HG02759 (cell line): ENCODE results near the gene C6orf62.
"Not testable (repeated sequence)": the region's sequence is repeated elsewhere in the genome, so short reads cannot be mapped to it uniquely, and the experiment has no call there.

ENCODE experiments used
- ATAC-seq: cut with Tn5 transposase; IDR thresholded peaks from one replicate; pipeline ENCODE4 v1.9.1; 2021; ENCODE audit warnings: mild to moderate bottlenecking, moderate library complexity; ENCODE audit not compliant: unreplicated experiment

C6orf62 gene

DNA sequence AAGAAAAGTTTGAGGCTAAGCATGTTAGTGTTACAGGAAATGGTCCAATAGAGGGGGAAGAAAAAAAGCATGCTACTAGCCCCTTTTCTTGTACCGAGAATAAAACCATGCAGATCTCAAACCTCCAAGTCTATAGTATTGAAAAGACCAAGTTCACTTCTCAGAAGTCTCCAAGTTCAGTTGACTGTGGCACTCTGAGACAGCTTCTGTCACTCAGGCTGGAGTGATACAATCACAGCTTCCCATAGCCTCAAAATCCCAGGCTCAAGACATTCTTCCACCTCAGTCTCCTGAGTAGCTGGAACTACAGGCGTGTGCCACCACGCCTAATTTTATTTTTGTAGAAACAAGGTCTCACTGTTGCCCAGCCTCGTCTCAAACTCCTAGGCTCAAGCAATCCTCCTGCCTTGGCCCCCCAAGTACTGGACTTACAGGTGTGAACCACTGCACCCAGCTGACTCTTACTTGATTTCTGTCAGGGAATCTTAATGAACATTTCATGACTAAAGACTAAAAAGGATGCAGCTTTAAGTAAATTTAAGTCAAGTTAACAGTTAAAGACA, 16.2 kb downstream of the C6orf62 start:
- ATAC-seq, result no peak

DNA sequence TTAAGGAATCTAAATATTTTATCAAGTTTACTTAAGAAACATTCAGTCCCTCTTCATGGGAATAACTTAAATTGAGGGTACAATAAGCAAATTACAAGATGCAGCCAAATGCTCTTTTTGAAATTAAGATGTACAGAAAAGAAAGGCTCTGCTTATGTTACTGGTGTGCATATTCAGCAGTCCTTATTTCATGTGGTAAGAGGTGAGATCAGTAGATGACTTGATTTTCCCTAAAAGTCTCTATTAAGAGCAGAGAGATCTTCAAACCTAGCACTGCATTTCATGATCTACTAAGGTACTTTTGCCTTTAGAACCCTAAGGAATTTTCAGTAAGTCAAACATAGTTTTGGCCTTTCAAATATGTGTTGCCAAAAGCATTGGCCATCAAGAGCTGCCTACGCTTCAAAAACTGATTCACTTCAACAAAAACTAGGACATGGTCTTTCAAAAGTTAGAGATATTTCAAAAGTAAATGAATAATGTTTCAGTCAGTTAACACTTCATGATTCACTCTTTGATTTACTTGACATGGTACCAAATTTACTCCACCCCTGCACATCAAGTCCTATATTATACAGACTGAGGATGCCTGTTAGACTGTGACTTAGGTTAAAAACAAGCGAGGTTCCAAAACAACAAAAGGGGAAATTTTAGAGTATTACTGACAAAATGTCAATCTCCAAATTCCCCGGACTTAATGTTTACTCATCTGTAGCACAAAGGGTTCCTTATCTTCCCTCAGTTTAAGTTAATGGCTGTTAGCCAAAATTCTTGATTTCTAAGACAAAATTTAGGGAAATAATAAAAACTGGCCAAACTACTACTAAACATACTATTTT, 19.2 kb downstream of the C6orf62 start:
- ATAC-seq, result no peak

DNA sequence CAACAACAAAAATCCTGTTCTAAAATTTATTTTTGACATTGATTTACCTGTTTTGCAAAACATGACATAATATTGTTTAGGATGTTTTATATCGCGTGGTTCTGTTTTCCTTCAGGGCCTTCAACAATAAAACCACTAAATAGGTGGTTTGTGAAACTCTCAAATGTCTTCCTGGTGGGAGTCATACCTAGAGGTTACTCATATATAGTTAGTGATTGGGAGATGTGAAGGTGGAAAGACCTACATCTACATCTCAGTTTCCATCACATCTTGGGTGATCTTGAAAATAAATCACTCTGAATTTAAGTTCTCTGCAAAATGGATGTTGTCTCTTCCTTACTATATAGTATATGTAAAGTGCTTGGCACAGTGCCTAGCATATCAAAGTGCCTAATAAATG, 22.9 kb downstream of the C6orf62 start:
- ATAC-seq, result no peak

DNA sequence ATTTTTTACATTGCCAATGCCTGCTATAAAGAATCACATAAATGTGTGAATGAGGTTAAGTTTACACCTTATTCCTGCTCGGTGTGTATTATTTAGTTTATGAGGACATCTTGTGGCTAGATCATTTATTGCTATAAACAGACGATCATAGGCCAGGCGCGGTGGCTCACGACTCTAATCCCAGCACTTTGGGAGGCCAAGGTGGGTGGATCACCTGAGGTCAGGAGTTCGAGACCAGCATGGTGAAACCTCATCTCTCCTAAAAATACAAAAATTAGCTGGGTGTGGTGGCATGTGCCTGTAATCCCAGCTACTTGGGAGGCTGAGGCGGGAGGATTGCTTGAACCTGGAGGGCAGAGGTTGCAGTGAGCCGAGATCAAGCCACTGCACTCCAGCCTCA, 23.3 kb downstream of the C6orf62 start:
- peak; percentile 57 for ATAC-seq

DNA sequence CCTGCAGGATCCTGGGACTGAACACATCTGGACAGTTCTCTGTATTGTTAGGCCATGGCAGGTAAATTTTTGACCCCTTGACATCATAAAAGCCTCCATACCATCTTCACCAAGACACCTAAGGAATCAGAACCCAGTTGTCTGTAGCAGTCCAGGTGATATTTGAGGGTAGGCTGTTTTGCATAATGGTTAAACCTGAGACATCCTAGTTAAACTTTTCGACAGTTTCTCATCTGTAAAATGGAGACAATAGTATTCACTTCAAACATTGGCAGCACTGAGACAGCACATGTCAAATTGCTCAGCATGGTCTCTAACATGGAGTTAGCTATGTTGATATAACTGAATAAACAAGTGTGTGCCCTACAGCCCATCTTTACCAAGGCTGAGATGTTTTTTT, 24.8 kb downstream of the C6orf62 start:
- ATAC-seq, result no peak

DNA sequence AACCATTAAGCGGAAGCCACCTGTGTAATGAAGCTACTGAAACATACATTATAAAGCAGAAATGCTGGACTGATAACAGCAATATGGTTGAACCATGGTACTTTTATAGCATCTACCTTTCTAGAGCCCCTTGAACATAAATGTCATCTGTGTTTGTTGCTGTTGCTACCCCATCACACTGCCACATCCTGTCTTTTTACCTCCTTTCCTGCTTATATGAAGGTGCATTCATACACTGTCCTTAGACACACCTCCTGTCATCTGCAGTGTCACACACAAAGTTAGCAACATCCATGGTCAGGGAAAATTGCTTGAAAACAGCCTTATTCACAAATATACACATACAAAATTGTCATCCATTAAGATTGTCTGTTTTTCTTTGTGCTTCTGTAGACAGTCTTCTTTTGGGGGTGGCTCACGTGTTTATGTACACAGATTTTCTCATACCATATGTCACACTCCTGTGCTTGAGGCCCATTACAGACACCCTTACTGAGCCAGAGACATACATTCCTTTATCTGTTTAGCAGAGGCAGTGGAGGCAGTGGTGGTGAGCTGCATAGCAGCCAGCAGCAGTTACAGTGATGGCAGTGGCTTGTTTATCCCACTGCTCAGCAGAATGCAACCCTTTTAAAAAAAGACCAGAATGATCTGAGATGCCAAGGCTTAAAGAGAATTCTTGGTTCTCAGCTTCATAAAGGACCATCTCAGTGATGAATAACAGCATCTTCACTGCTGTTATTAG, 25.9 kb downstream of the C6orf62 start:
- no peak for ATAC-seq

DNA sequence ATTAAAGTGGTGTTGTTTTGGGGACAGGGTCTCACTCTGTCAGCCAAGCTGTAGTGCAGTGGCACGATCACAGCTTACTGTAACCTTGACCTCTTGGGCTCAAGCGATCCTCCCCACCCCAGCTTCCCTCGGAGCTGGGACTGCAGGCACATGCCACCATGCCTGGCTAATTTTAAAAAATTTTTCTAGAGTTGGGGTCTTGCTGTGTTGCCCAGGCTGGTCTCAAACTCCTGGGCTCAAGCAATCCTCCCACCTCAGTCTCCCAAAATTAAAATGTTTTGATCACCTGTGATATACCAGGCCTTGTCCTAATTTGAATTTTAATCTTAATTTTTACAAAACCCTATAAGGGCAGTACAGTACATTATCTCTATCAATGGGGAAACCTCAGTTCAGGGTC, 26.5 kb downstream of the C6orf62 start:
- ATAC-seq, result no peak

DNA sequence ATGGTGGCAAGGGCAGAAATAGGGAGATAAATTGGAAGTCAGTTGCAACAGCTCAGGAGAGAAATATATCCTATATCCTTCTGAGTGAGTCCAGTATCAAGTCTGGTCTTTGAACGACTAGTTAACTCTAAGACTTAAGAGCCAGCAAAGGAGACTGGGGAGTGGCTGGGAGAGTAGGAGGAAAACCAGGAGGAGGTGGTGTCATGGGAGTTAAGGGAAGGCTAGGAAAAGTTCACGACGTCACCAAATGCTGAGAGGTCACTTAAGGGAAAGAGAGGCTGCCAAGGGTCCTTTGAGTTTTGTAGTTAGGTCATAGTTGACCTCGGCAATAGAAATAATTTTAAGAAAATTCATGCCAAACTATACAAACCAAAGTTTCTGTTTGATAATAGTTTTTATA, 27.0 kb downstream of the C6orf62 start:
- ATAC-seq, result no peak

DNA sequence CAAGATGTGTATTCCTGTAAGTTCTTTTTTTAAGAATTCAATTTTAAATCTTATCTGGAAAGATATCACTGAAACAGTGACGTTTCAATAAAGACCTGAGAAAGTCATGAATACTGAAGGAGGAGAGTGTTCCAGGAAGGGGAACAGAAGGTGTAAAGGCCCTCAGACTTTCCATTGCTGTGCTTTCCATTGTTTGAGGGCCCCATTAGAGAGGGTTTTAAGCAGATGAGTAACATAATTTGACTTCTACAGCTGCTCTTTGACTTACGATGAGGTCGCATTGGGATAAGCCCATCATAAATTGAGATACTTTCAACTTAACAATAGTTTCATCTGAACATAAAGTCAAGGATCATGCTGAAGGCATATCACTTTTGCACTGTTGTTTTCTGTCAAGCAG, 27.4 kb downstream of the C6orf62 start:
- ATAC-seq, result no peak

DNA sequence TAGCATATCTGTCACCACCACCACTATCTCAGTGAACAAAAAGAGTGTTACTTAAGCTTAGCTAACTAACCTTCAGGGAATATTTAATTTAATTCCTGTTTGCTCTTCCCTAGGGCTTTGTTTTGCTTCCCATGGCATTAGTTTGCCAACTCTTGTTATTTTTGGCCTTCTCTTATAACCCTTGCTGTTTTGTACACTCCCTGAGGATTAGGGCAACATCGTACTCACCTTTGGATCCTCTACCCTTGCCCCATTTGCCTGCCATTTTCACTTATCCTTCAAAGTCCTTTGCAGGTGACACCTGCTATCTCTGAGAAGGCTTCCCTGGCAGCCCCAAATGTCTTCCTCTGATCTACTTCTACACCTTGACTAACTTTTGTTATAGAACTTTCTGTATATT, 28.4 kb downstream of the C6orf62 start:
- no peak for ATAC-seq

DNA sequence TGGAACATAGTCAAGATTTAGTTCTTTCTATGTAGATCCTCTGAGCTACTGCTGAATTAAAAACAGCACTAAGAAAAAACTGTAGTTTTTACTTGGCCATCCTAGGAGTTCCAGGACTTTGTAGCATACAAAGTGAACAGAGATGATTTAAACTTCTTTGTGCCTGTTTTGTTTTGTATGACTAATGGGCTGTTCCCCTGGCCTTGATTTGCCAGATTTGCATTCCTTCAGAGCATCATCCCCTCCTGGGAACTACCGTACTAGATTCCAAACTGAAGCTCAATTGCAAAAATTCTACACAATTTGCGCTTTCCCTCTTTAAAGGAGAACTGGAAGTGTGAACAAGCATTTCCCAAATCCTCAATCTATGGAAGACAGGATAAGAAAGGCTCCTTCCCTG, 29.0 kb downstream of the C6orf62 start:
- no peak for ATAC-seq

DNA sequence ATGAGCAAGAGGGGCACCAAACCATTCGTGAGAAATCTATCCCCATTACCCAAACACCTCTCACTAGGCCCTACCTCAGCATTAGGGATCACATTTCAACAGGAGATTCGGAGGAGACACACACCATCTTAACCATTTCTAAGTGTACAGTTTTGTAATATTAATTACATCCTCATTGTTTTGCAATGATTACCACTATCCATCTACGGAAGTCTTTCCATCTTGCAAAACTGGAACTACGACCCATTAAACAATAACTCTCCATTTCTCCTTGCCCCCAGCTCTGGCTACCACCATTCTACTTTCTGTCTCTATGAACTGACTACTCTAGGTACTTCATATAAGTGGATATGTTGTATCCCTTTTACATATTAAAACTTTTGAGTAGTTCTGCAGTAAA, 32.0 kb downstream of the C6orf62 start:
- ATAC-seq, result no peak

DNA sequence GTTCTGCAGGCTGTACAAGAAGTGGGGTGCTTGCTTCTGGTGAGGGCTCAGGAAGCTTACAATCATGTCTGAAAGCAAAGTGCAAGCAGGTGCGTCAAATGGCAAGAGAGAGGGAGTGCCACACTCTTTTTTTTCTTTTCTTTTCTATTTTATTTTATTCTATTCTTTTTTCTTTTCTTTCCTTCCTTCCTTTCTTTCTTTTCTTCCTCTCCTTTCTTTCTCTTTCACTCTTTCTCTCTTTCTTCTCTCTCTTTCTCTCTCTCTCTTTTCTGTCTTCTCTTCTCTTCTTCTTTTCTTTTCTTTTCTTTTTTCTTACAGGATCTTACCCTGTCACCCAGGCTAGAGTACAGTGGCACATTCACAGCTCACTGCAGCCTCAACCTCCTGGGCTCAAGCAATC, 32.5 kb downstream of the C6orf62 start:
- ATAC-seq, result no peak

DNA sequence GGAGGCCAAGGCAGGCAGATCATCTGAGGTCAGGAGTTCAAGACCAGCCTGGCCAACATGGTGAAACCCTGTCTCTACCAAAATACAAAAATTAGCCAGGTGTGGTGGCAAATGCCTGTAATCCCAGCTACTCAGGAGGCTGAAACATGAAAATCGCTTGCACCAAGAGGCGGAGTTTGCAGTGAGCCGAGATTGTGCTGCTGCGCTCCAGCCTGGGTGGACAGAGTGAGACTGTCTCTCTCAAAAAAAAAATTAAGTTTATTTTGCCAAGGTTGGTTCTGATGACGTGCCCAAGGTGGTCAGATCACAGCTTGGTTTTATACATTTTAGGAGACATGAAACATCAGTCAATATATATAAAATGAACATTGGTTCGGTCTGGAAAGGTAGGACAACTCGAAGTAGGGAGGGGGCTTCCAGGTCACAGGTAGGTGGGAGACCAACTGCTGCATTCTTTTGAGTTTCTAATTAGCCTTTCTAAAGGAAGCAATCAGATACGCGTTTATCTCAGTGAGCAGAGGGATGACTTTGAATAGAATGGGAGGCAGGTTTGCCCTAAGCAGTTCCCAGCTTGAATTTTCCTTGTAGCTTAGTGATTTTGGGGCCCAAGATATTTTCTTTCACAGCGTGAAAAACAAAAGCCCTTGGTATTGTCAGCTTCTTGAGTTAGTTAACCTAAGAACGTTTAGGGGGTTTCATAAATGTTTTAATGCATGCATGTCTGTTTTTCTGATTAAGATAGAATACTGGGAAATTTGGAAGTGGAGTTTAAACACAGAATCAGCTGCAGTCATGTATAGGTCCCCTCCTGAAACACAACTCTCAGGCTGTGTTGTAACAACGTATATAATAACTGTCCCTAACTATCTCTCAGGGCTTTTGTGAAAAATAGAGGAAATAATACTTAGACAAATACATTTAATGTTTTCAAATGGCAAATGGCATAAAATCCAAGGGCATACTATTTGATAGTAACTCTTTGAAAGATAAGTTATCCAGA, 35.4 kb downstream of the C6orf62 start:
- no peak for ATAC-seq

DNA sequence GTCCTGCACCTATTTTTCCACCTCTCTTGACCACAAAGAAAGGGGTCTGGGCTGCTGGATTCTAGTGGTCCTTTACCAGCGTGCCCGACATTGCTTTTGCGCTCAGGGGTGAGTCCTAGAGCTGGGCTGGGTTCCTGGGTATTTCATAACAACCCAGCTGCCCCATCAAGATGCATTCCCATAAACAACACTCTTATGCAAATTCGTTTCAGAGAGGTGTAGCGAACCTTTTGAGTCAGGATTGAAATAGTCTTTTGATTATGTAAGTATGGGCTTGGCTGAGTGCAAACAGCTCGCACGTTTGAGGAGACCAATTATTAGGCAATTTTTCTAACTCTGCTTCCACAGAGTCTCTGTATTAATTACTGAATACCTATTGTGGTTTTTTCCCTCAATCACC, 38.4 kb downstream of the C6orf62 start:
- ATAC-seq, result no peak

DNA sequence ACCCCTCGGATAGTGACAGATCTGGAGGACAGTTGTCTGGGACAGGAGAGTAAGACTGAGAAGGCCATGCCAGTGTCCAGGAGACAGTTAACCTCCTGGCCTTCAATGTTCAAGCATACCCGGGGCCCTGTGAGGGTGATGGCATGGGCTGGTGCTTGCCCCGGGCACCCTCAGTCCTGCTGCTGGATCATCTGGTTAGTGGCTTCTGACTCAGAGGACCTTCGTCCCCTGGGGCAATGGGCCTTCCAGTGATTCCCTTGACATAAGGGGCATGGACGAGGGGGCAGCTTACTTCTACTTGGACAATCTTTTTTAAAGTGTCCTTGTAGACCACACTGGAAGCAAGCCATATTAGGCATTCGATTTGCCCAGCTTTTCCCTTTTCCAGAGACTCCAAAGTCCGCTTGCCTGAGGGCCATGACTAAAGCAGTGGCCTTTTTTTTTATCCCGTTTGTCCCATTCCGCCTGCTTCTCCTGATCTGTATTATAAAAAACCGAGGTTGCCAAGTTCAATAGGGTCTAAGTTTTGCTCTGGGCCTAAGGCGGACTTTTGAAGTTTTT, 40.1 kb downstream of the C6orf62 start:
- ATAC-seq, result not testable (repeated sequence)

DNA sequence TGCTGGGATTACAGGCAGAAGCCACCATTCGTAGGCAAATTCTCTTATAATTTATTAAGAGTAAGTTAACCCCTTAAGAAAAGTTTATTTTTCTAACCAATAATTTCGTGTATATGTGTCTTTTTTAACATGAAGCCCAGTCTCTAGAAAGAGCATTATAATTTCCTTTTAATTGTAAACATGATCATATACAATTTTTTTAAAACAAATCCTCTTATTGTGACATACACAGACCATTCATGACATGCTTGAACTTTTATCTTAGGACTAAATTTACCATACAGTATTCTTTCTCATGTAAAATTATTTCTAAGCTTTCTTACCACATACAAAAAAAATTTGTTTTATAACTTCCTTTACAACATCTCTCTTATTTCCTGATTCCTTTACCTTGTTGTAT, 45.3 kb downstream of the C6orf62 start:
- ATAC-seq, result no peak

DNA sequence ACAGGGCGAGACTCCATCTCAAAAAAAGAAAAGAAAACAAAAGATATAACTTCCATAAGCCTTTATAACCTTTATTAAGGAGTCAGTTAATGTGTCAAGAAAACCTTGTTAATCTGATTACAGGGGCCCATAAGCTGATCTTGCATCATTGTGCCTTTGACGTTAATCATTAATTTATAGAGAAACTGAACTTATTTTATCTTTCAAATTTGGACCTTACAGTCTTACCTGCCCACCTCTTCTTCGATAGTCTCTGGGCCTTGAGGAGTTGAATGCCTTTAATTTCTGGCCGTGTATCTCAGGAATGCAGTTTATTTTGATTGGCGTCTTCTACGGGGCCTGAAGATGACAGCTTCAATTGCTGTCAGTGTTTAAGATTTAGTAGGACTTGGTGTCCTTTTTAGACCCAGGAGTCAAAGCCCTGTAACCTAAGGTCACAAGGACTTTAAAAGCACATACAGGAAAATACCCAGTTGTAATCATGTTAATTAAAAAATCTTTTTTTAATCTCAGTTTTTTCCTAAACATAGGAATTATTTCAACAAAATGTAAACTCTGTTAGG, 46.3 kb downstream of the C6orf62 start:
- ATAC-seq, result no peak

DNA sequence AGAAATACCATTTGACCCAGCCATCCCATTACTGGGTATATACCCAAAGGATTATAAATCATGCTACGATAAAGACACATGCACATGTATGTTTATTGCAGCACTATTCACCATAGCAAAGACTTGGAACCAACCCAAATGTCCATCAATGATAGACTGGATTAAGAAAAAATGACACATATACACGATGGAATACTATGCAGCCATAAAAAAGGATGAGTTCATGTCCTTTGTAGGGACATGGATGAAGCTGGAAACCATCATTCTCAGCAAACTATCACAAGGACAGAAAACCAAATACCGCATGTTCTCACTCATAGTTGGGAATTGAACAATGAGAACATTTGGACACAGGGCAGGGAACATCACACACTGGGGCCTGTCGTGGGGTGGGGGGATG, 47.9 kb downstream of the C6orf62 start:
- ATAC-seq, result not testable (repeated sequence)

DNA sequence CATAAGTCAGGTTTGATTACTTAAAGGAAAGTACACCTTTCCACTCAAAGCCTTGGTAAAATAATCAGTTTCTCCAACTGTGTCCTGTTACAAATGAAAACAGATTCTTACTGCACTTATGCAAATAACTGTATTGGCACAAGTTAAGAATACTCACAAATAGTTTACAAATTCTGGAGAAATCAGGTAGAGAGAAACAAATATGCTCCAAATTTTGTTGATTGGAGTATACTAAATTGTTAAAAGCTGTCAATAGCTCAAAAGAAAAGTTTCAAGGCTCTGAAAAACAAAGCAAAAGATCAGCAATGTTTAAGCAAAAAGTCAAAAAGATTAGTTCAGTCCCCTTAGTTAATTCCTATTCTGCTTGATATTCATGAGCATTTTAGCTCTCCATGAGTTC, 48.5 kb downstream of the C6orf62 start:
- not testable (repeated sequence) for ATAC-seq
